IMR-90 (cell line): ENCODE data around the gene MISP3. TPM values are rescaled to one million over a fixed set of nuclear protein-coding genes. Genes with fewer than 3 reads are reported as not detected.

Source experiments
- ATAC-seq: fragments of 200-7000 bp; cut with Tn5 transposase; 2 replicates; pipeline ENCODE4 v1.9.1; 2020; ENCODE audit warnings: low read depth, mild to moderate bottlenecking, moderate library complexity
- BruUV-seq: library from RNA; stranded (reverse); fragments of 400-500 nt; replicated peaks from 2 replicates; lab custom pipeline; 2021; lab: Mats Ljungman, UMichigan
- CTCF ChIA-PET: fragments of 300-600 bp; formaldehyde crosslinking; extraction: SDS; loops from one replicate; lab custom pipeline; 2021; ENCODE audit warnings: antibody characterized with exemption; lab: Yijun Ruan, JAX
- POLR2A ChIA-PET: fragments of 300-600 bp; sonication (Branson Sonifier 250); formaldehyde crosslinking; loops from one replicate; lab custom pipeline; 2022; ENCODE audit warnings: antibody characterized with exemption; ENCODE audit not compliant: unreplicated experiment; lab: Charles Lee
- DNase-seq: peaks from one replicate; pipeline ENCODE4 v3.0.0; 2013
- H2AFZ ChIP-seq: replicated peaks from 2 replicates; pipeline ENCODE3; 2013; ENCODE audit warnings: low read length, mild to moderate bottlenecking; ENCODE audit not compliant: poor library complexity
- H2AK5ac ChIP-seq: 2 replicates; pipeline ENCODE4 v1.6.1; 2013; ENCODE audit warnings: low read depth, low read length, inconsistent platforms
- H2AK9ac ChIP-seq: replicated peaks from 2 replicates; pipeline ENCODE3; 2013; ENCODE audit warnings: mild to moderate bottlenecking, low read depth, low read length, moderate library complexity; ENCODE audit not compliant: poor library complexity
- H2BK120ac ChIP-seq: 2 replicates; pipeline ENCODE4 v1.6.1; 2013; ENCODE audit warnings: low read depth, low read length, inconsistent platforms
- H2BK15ac ChIP-seq: 3 replicates; pipeline ENCODE4 v1.6.1; 2013; ENCODE audit warnings: low read depth, low read length, inconsistent platforms
- H2BK20ac ChIP-seq: 2 replicates; pipeline ENCODE4 v1.6.1; 2013; ENCODE audit warnings: low read depth, mild to moderate bottlenecking, inconsistent platforms, low read length, moderate library complexity
- H2BK5ac ChIP-seq: 2 replicates; pipeline ENCODE4 v1.6.1; 2013; ENCODE audit warnings: mild to moderate bottlenecking, low read depth, low read length, inconsistent platforms; ENCODE audit not compliant: poor library complexity, severe bottlenecking
- H3K14ac ChIP-seq: replicated peaks from 2 replicates; pipeline ENCODE4 v1.6.1; 2013; ENCODE audit warnings: low read depth, low read length, inconsistent platforms
- H3K18ac ChIP-seq: 2 replicates; pipeline ENCODE4 v1.6.1; 2013; ENCODE audit warnings: low read depth, low read length, control low read depth
- H3K23ac ChIP-seq: 2 replicates; pipeline ENCODE4 v1.6.1; 2013; ENCODE audit warnings: low read depth, low read length, inconsistent platforms
- H3K27ac ChIP-seq: 2 replicates; pipeline ENCODE4 v1.5.1; 2013; ENCODE audit warnings: mild to moderate bottlenecking, control low read depth, low read length; ENCODE audit not compliant: insufficient read depth
- H3K27me3 ChIP-seq: 2 replicates; pipeline ENCODE4 v1.6.1; 2013; ENCODE audit warnings: low read length; ENCODE audit not compliant: control insufficient read depth, insufficient read depth
- H3K36me3 ChIP-seq: 2 replicates; pipeline ENCODE4 v1.6.1; 2013; ENCODE audit warnings: low read length, mixed read lengths; ENCODE audit not compliant: control insufficient read depth, insufficient read depth
- H3K4ac ChIP-seq: 2 replicates; pipeline ENCODE4 v1.6.1; 2013; ENCODE audit warnings: low read depth, low read length, inconsistent platforms
- H3K4me1 ChIP-seq: 2 replicates; pipeline ENCODE4 v1.6.1; 2013; ENCODE audit warnings: low read length, mixed read lengths; ENCODE audit not compliant: control insufficient read depth, insufficient read depth
- H3K4me2 ChIP-seq: 2 replicates; pipeline ENCODE4 v1.6.1; 2013; ENCODE audit warnings: low read depth, mild to moderate bottlenecking, control low read depth, low read length, moderate library complexity
- H3K4me3 ChIP-seq: 2 replicates; pipeline ENCODE4 v1.5.1; 2013; ENCODE audit warnings: low read depth, mild to moderate bottlenecking, control low read depth, low read length, moderate library complexity; ENCODE audit not compliant: insufficient read depth
- H3K56ac ChIP-seq: 2 replicates; pipeline ENCODE4 v1.6.1; 2013; ENCODE audit warnings: low read length, inconsistent platforms; ENCODE audit not compliant: insufficient read depth; ENCODE audit errors: extremely low read depth
- H3K79me1 ChIP-seq, 2 experiments: 2 replicates each; pipeline ENCODE4 v1.6.1; 2013; ENCODE audit warnings: low read length in 2 of 2, inconsistent platforms in 1 of 2, low read depth in 1 of 2
- H3K9ac ChIP-seq: 2 replicates; pipeline ENCODE4 v1.6.1; 2013; ENCODE audit warnings: low read depth, low read length, control low read depth
- H3K9me1 ChIP-seq: 2 replicates; pipeline ENCODE4 v1.6.1; 2013; ENCODE audit warnings: low read length, inconsistent platforms; ENCODE audit not compliant: insufficient read depth
- H3K9me3 ChIP-seq: 2 replicates; pipeline ENCODE4 v1.6.1; 2013; ENCODE audit warnings: low read length; ENCODE audit not compliant: control insufficient read depth, insufficient read depth
- H4K20me1 ChIP-seq: 2 replicates; pipeline ENCODE4 v1.6.1; 2013; ENCODE audit warnings: low read length, inconsistent platforms; ENCODE audit not compliant: insufficient read depth
- H4K5ac ChIP-seq: 2 replicates; pipeline ENCODE4 v1.6.1; 2013; ENCODE audit warnings: mild to moderate bottlenecking, low read depth, low read length, control low read depth
- H4K8ac ChIP-seq, 2 experiments: 2 replicates each; pipeline ENCODE4 v1.6.1; 2013; ENCODE audit warnings: low read depth in 2 of 2, low read length in 2 of 2, control low read depth in 1 of 2, inconsistent platforms in 1 of 2
- H4K91ac ChIP-seq: 2 replicates; pipeline ENCODE4 v1.6.1; 2013; ENCODE audit warnings: low read depth, low read length, inconsistent platforms; ENCODE audit not compliant: insufficient read depth
- CHD1 ChIP-seq: IDR thresholded peaks from 2 replicates; pipeline ENCODE4 v1.6.1; 2012; ENCODE audit warnings: low read depth, low read length, improper control_type of control experiment
- WGBS, 2 experiments: methylation state at CpG; one replicate each; pipeline versions ENCODE4 v1.1.5 to v1.1.7; 2013; ENCODE audit warnings: missing lambda C conversion rate in 2 of 2; ENCODE audit not compliant: insufficient read length in 1 of 2; ENCODE audit errors: extremely low coverage in 2 of 2; 5-methylcytosine and 5-hydroxymethylcytosine counted together
- dilution Hi-C: fragments of 300-500 bp; cut with HindIII; formaldehyde crosslinking; loops from one replicate; pipeline ENCODE4 v1.14.3; 2018; ENCODE audit warnings: low sequenced_read_pairs; ENCODE audit not compliant: unreplicated experiment
- in situ Hi-C: fragments of 300-500 bp; cut with MboI; formaldehyde crosslinking; loops from 3 replicates; pipeline ENCODE4 v1.14.3; 2019; ENCODE audit warnings: low sequenced_read_pairs, inconsistent platforms, mixed read lengths
- intact Hi-C: fragments of 100-400 bp; cut with micrococcal nuclease; formaldehyde crosslinking; loops from 2 replicates; pipeline ENCODE4 v1.10.0; 2022
- polyA plus RNA-seq, 3 experiments: library from polyadenylated mRNA; depleted of rRNA; stranded (reverse); fragments of >200 nt; gene quantifications; 2 replicates each; pipeline ENCODE4 v1.2.3, GENCODE V29; 2012; ENCODE audit warnings: low replicate concordance in 1 of 3
- total RNA-seq: library from RNA; depleted of rRNA; stranded (reverse); fragments of >200 nt; gene quantifications from 2 replicates; pipeline ENCODE4 v1.2.3, GENCODE V29; 2012
- TF ChIP-seq, protein P1 (sequence below): conservative IDR thresholded peaks from 2 replicates; pipeline ENCODE4 v1.5.1; 2012; ENCODE audit warnings: mild to moderate bottlenecking, low read depth, low read length, improper control_type of control experiment

MISP3 gene
- total and polyA plus RNA-seq, 2 of the 4 experiments (the other 2 are of a cell fraction), result under 0.01 to 0.68 TPM

DNA sequence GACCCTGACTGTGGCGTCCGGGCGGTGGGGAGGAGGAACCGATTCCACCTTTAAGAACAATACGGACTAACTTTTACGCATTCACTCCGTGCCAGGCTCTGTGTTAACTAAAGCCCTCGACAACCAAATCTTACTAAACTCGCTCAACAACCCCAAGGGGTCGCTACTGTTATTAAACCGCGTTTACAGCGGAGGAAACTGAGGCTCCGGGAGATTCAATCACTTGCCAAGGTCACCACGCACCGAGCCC, 16.8 kb downstream of the MISP3 start:
- Histone ChIP-seq H3K9ac (peak overlapping the region; percentile 23; the same call in 1 of the 2 replicates), H3K4me3 (peak overlapping the region; percentile 62), H2BK20ac (no peak overlapping the region), H3K9me1 (no peaks in the 10 kb centered on the region), H4K20me1 (peaks cover 7% of the 10 kb centered on the region), H2BK120ac (no peak overlapping the region), H2BK15ac (no peak overlapping the region), H4K91ac (no peak overlapping the region), H2AFZ (peak overlapping the region; percentile 19), H3K79me1 (peaks cover 0 to 6% of the 10 kb centered on the region in 2 experiments; a peak in 2 of 4 replicates), H2AK9ac (peak overlapping the region; percentile 75), H3K36me3 (peaks cover 12% of the 10 kb centered on the region), H3K23ac (peak overlapping the region; percentile 80; the same call in 1 of the 2 replicates), H3K27me3 (no peaks in the 10 kb centered on the region), H3K27ac (no peak overlapping the region), H2BK5ac (no peak overlapping the region), H3K14ac (0 out of 2 replicates have a peak overlapping the region, but pooled peaks have one; percentile 70), H3K9me3 (peaks cover 8% of the 10 kb centered on the region), H4K5ac (no peak overlapping the region), H4K8ac (no peak overlapping the region), H2AK5ac (0 out of 2 replicates have a peak overlapping the region, but pooled peaks have one; percentile 37), H3K56ac (peak overlapping the region; percentile 16; the same call in 1 of the 2 replicates), H3K4me1 (no peaks in the 10 kb centered on the region), H3K4me2 (peak overlapping the region; percentile 63), H3K18ac (no peak overlapping the region), H3K4ac (no peak overlapping the region)
- DNase-seq (no peak), ATAC-seq (no peak)
- no TSS peak for BruUV-seq
- in situ Hi-C loops (loop anchor here (25.0 kb wide), 1 partner anchor 327 kb away; the partner anchor contains the start of genes C19orf53 and MRI1), intact Hi-C loops (no loop called here), dilution Hi-C loops (no loop called here)
- ChIA-PET CTCF (no interaction called here), POLR2A (no interaction called here)
- no CpG with 5 or more reads among the region's 16 CpGs for WGBS, 2 experiments
- TF ChIP-seq, protein P1, sequence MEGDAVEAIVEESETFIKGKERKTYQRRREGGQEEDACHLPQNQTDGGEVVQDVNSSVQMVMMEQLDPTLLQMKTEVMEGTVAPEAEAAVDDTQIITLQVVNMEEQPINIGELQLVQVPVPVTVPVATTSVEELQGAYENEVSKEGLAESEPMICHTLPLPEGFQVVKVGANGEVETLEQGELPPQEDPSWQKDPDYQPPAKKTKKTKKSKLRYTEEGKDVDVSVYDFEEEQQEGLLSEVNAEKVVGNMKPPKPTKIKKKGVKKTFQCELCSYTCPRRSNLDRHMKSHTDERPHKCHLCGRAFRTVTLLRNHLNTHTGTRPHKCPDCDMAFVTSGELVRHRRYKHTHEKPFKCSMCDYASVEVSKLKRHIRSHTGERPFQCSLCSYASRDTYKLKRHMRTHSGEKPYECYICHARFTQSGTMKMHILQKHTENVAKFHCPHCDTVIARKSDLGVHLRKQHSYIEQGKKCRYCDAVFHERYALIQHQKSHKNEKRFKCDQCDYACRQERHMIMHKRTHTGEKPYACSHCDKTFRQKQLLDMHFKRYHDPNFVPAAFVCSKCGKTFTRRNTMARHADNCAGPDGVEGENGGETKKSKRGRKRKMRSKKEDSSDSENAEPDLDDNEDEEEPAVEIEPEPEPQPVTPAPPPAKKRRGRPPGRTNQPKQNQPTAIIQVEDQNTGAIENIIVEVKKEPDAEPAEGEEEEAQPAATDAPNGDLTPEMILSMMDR, result 0 out of 2 replicates have a peak, but pooled peaks have one; percentile 19
- TF ChIP-seq CHD1, result no peak
